ENCODE measurements around the gene SUN5. TPM values are rescaled to one million over a fixed set of nuclear protein-coding genes. Genes with fewer than 3 reads are reported as not detected.

The SUN5 gene
- total RNA-seq, 1 experiment from 2014 or later = not detected

DNA sequence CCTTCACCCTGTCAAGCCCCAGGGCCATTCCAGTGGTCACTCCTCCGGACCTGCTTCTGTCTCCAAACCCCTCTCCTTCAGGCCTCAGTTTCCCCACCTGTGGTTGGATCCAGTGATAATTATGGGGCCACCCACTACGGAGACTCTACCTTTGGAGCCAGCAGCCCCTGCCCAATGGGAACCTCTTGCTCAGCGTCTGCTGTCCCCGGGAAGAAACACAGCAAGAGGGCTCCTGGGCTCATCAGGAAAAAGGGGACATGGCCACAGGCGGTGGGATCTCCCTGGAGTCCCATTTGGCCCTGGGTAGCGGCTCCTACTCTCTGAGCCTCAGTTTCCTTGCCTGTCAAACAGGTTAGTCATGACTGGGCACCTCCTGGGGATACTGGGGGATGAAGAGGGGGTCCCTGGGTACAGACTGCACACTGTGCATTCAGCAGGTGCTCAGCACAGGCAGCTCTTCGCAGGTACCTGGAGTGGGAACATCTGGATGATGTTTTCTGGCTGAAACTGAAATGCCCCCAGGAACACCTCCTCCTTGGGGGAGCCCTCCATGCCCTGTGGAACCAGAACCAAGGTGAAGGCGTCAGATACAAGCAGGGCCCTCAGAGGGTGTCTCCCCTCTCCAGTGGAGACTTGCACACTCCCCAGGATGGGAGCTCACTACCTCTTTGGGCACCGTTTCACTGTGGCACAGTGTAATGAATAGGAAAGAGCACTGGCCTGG lies 19.4 kb downstream of the SUN5 start:
- H2BK120ac ChIP-seq (ENCODE audit: low read depth, low read length, poor library complexity, severe bottlenecking) = no peak overlapping the region
- no peak overlapping the region for H3T11ph ChIP-seq (ENCODE audit: low read length)
- no peaks in the 10 kb centered on the region for H3K79me1 ChIP-seq (ENCODE audit: insufficient read depth, low read depth, low read length, poor library complexity, severe bottlenecking)
- no peak overlapping the region for H3K9ac ChIP-seq (ENCODE audit: extremely low read depth, insufficient read length, low read length)
- TF ChIP-seq, protein P1, sequence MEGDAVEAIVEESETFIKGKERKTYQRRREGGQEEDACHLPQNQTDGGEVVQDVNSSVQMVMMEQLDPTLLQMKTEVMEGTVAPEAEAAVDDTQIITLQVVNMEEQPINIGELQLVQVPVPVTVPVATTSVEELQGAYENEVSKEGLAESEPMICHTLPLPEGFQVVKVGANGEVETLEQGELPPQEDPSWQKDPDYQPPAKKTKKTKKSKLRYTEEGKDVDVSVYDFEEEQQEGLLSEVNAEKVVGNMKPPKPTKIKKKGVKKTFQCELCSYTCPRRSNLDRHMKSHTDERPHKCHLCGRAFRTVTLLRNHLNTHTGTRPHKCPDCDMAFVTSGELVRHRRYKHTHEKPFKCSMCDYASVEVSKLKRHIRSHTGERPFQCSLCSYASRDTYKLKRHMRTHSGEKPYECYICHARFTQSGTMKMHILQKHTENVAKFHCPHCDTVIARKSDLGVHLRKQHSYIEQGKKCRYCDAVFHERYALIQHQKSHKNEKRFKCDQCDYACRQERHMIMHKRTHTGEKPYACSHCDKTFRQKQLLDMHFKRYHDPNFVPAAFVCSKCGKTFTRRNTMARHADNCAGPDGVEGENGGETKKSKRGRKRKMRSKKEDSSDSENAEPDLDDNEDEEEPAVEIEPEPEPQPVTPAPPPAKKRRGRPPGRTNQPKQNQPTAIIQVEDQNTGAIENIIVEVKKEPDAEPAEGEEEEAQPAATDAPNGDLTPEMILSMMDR (conservative IDR thresholded peaks at IDR 0.05) = no peak
- no peak overlapping the region for H3K27ac ChIP-seq (ENCODE audit: insufficient read length, low read depth, low read length)
- H4K5ac ChIP-seq (ENCODE audit: insufficient read length, low read depth, low read length) = no peak overlapping the region
- H4K8ac ChIP-seq (replicated peaks; ENCODE audit: insufficient read length, low read depth, low read length) = no peak overlapping the region
- Mint-ChIP-seq H3K4me3 (no peak overlapping the region), H3K36me3 (ENCODE audit: insufficient read depth in 1 of 3, low read depth in 3 of 3) (no peaks in the 10 kb centered on the region), H3K27me3 (ENCODE audit: low read depth) (peaks cover 2% of the 10 kb centered on the region), H3K4me1 (peaks cover 5 to 6% of the 10 kb centered on the region in 2 experiments; a peak in 1 of 4 replicates), H3K9me3 (no peaks in the 10 kb centered on the region), H3K27ac (peak overlapping the region in 2 of 3 experiments; percentile 66 to 81; a peak in 2 of 7 replicates)
- H3K79me2 ChIP-seq (ENCODE audit: insufficient read depth, low read length) = no peaks in the 10 kb centered on the region
- no peak overlapping the region for H3K14ac ChIP-seq (ENCODE audit: insufficient read depth, low read length)
- no peak overlapping the region for H2BK15ac ChIP-seq (ENCODE audit: low read depth, low read length)
- no peak for DNase-seq
- no peak overlapping the region for H3K4ac ChIP-seq (ENCODE audit: low read depth, low read length)
- H3K23ac ChIP-seq (ENCODE audit: insufficient read length, low read depth, low read length) = no peak overlapping the region
- no peaks in the 10 kb centered on the region for H3K4me1 ChIP-seq (ENCODE audit: insufficient read depth, low read length)
- H2BK5ac ChIP-seq (ENCODE audit: insufficient read length, low read length) = no peak overlapping the region
- H3K27me3 ChIP-seq (ENCODE audit: insufficient read depth, low read length) = no peaks in the 10 kb centered on the region
- no peaks in the 10 kb centered on the region for H3K9me3 ChIP-seq (ENCODE audit: control insufficient read depth, low read depth, low read length)
- H3K4me2 ChIP-seq (ENCODE audit: insufficient read depth, insufficient read length, low read length) = no peak overlapping the region
- H4K91ac ChIP-seq (ENCODE audit: insufficient read length, low read depth, low read length) = no peak overlapping the region
- H3K56ac ChIP-seq (ENCODE audit: insufficient read length, low read depth, low read length) = no peak overlapping the region
- H3K18ac ChIP-seq (ENCODE audit: insufficient read length, low read depth, low read length) = no peak overlapping the region
- no peaks in the 10 kb centered on the region for H3K23me2 ChIP-seq (ENCODE audit: insufficient read length, low read depth, low read length, poor library complexity, severe bottlenecking)
- no CpG with 5 or more reads among the region's 9 CpGs for WGBS (ENCODE audit: extremely low coverage, insufficient read length, low lambda C conversion rate)
- H2BK12ac ChIP-seq (ENCODE audit: insufficient read length, low read depth, low read length) = no peak overlapping the region
- no peak overlapping the region for H2BK20ac ChIP-seq (ENCODE audit: low read depth, low read length, poor library complexity, severe bottlenecking)
- no peak overlapping the region for H2AFZ ChIP-seq (ENCODE audit: low read length)
- H4K20me1 ChIP-seq (ENCODE audit: control insufficient read depth, insufficient read depth, insufficient read length) = no peaks in the 10 kb centered on the region
- no peak overlapping the region for H2AK5ac ChIP-seq (ENCODE audit: insufficient read length, low read length)
